ENCODE data around the gene VAT1. TPM values are rescaled to one million over a fixed set of nuclear protein-coding genes. Genes with fewer than 3 reads are reported as not detected.

VAT1 gene
- total and polyA plus RNA-seq, 2 of the 13 experiments (the other 11 are each of a cell fraction or from before 2014, with no cell fraction given) = 143 to 205 TPM

GRCh38 chr17:43020789-43021740 is 1.1 kb downstream of the VAT1 start (continued):
- TF ChIP-seq ZBTB26 (CRISPR knock-in tag; IDR thresholded peaks at IDR 0.05; ENCODE audit: borderline replicate concordance) (peak; percentile 60; the same call in 1 of the 2 replicates), FOXC1 (CRISPR knock-in tag; IDR thresholded peaks at IDR 0.05; ENCODE audit: borderline replicate concordance) (0 out of 2 replicates have a peak, but pooled peaks have one; percentile 60), ZNF687 (CRISPR knock-in tag; IDR thresholded peaks at IDR 0.05) (peak; percentile 78), ZNF224 (CRISPR knock-in tag; IDR thresholded peaks at IDR 0.05) (no peak), REL (CRISPR knock-in tag; conservative IDR thresholded peaks at IDR 0.05) (no peak), AHR (CRISPR knock-in tag; IDR thresholded peaks at IDR 0.05) (0 out of 2 replicates have a peak, but pooled peaks have one; percentile 29), NR2F1 (CRISPR knock-in tag; IDR thresholded peaks at IDR 0.05) (0 out of 4 replicates have a peak, but pooled peaks of 1 of the 2 experiments have one; percentile 43), LCORL (IDR thresholded peaks at IDR 0.05) (peak; percentile 63), LCORL (CRISPR knock-in tag; IDR thresholded peaks at IDR 0.05) (peak; percentile 82), NCOA1 (CRISPR knock-in tag; IDR thresholded peaks at IDR 0.05) (peak; percentile 82; the same call in 1 of the 2 replicates), ERF (CRISPR knock-in tag; IDR thresholded peaks at IDR 0.05) (peak; percentile 26; the same call in 1 of the 2 replicates), ZNF503 (CRISPR knock-in tag; IDR thresholded peaks at IDR 0.05) (peak; percentile 12; the same call in 1 of the 2 replicates)
- TF ChIP-seq, protein P1, sequence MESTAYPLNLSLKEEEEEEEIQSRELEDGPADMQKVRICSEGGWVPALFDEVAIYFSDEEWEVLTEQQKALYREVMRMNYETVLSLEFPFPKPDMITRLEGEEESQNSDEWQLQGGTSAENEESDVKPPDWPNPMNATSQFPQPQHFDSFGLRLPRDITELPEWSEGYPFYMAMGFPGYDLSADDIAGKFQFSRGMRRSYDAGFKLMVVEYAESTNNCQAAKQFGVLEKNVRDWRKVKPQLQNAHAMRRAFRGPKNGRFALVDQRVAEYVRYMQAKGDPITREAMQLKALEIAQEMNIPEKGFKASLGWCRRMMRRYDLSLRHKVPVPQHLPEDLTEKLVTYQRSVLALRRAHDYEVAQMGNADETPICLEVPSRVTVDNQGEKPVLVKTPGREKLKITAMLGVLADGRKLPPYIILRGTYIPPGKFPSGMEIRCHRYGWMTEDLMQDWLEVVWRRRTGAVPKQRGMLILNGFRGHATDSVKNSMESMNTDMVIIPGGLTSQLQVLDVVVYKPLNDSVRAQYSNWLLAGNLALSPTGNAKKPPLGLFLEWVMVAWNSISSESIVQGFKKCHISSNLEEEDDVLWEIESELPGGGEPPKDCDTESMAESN (CRISPR knock-in tag; conservative IDR thresholded peaks at IDR 0.05) = peak; percentile 66
- TF ChIP-seq, protein P2, sequence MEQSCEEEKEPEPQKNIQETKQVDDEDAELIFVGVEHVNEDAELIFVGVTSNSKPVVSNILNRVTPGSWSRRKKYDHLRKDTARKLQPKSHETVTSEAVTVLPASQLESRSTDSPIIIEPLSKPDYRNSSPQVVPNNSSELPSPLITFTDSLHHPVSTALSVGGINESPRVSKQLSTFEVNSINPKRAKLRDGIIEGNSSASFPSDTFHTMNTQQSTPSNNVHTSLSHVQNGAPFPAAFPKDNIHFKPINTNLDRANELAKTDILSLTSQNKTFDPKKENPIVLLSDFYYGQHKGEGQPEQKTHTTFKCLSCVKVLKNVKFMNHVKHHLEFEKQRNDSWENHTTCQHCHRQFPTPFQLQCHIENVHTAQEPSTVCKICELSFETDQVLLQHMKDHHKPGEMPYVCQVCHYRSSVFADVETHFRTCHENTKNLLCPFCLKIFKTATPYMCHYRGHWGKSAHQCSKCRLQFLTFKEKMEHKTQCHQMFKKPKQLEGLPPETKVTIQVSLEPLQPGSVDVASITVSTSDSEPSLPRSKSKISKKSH (CRISPR knock-in tag; IDR thresholded peaks at IDR 0.05; ENCODE audit: borderline replicate concordance) = no peak
- TF ChIP-seq, protein P3, sequence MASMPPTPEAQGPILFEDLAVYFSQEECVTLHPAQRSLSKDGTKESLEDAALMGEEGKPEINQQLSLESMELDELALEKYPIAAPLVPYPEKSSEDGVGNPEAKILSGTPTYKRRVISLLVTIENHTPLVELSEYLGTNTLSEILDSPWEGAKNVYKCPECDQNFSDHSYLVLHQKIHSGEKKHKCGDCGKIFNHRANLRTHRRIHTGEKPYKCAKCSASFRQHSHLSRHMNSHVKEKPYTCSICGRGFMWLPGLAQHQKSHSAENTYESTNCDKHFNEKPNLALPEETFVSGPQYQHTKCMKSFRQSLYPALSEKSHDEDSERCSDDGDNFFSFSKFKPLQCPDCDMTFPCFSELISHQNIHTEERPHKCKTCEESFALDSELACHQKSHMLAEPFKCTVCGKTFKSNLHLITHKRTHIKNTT (CRISPR knock-in tag; IDR thresholded peaks at IDR 0.05) = no peak
